HG03045 (cell line): ENCODE results near the gene HS3ST6.
"Not testable (repeated sequence)": the region's sequence is repeated elsewhere in the genome, so short reads cannot be mapped to it uniquely, and the experiment has no call there.

Source experiments
- ATAC-seq: cut with Tn5 transposase; IDR thresholded peaks from one replicate; pipeline ENCODE4 v1.9.1; 2021; ENCODE audit warnings: mild to moderate bottlenecking, moderate library complexity; ENCODE audit not compliant: unreplicated experiment

The HS3ST6 gene

GRCh38 chr16:1884155-1884760 is 34.0 kb downstream of the HS3ST6 start:
- ATAC-seq: no peak

- not testable (repeated sequence) for ATAC-seq
Measured at GRCh38 chr16:1881172-1881571, 37.0 kb downstream of the HS3ST6 start.

GRCh38 chr16:1879477-1879876 is 38.7 kb downstream of the HS3ST6 start:
- ATAC-seq: no peak

GRCh38 chr16:1878256-1878655 is 40.0 kb downstream of the HS3ST6 start:
- no peak for ATAC-seq

DNA sequence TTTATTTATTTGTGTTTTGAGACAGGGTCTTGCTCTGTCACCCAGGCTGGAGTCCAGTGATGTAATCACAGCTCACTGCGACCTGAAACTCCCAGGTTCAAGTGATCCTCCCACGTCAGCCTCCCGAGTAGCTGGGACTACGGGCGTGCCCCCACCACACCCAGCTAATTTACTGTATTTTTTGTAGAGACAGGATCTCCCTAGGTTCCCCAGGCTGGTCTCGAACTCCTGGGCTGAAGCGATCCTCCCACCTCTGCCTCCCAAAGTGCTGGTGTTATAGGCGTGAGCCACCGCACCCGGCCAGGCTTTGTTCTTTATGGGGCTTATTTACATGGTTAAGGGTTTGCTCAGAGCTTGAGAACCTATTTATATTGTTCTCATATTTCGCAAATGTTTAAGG is 40.4 kb downstream of the HS3ST6 start:
- ATAC-seq: no peak

GRCh38 chr16:1877089-1877488 is 41.1 kb downstream of the HS3ST6 start:
- no peak for ATAC-seq

DNA sequence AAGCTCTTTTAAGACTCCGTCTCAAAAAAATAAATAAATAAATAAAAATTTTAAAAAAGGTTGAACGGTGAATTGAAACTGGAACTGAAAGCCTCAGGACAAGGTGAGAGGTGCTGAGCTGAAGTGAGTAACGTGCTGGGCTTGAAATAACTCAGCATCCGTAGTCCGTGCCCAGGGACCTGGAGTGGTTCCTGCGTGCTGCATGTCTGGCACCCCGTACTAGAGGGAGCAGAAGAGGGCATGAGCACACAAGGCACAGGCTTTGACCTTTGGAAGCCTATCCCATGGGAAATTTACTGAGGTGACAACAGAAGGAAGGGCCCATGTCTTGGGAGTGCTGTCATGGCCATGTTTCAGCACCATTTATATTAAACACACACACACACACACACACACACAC is 41.7 kb downstream of the HS3ST6 start:
- ATAC-seq: no peak

- ATAC-seq: not testable (repeated sequence)
Measured at GRCh38 chr16:1876066-1876465, 42.1 kb downstream of the HS3ST6 start.

DNA sequence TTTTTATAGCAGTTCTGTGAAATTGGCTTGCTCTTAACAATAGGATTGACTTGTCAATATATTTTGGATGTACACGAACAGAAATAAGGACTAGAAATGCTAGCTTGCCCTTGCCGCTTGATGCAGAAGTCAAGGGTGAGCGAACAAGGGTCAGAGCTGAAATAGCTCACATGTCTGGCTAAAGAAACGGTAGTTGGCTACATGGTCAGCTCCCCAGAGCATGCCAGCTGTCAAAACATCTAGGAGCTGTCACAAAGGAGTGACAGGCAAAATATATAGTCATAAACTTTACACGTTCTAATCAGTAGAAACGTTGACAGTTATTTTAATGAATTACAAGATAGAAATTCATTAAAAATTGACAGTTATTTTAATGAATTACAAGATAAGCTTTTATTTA is 43.4 kb downstream of the HS3ST6 start:
- ATAC-seq: no peak

DNA sequence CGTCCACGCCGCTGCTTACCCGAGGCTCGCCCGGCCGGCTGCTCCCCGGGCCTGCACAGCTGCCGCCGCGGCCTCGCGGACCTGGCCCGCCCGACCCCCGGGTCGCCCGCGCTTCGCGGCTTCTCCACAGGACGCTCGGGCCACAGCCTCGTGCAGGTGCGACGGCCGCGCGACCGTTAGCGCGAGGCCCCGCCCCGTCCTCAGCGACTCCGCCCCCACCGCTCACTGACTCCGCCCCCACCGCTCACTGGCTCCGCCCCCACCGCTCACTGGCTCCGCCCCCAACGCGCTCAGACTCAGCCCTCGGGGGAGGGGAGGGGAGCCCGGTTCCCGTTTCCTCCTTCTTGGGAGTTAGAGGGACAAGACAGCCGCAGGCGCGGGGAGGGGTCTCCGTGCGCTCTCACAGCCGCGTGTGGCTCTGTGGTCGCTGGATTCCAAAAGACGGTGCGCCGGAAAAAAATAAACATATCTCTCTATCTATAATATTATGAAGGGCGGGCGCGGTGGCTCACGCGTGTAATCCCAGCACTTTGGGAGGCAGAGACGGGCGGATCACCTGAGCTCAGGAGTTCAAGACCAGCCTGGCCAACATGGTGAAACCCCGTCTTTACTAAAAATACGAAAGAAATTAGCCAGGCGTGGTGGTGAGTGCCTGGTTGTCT is 46.1 kb downstream of the HS3ST6 start, which contains the start of gene MEIOB:
MEIOB (minus strand) TSS at position 191 of the 662 bp plus-strand sequence. CDS start 3,989 bp downstream, outside the sequence.
- ATAC-seq: no peak

DNA sequence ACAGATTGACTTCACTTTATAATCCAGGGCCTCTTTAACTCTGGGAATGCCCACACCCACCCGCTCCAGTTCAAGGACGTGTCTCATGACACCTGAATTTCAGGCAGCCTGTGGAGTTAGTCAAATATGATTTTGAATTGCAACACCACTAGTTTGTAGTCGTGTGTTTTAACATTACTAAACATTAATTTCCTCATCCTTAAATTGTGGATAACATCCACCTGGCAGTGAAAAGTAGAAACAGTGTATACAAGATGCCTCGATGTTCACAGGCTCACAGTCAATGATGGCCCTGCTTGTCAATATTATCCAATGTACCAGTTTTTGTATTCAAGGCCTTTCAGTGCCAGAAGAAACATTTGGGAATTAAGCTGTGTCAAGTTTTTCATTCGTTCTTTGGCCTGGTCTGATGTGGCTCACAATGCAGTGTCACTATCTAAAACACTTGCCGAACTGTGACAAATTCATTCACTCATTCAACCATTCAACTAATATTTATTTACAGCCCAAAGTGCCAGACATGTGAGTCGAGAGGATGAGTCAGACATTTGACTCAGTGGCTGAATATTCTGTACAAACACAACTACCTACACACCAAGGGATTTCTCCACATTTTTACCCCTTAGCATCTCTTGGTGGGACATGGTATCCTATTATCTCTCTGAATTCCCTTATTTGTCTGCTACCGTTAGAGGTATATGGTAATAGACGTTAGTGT is 47.7 kb downstream of the HS3ST6 start:
- no peak for ATAC-seq

DNA sequence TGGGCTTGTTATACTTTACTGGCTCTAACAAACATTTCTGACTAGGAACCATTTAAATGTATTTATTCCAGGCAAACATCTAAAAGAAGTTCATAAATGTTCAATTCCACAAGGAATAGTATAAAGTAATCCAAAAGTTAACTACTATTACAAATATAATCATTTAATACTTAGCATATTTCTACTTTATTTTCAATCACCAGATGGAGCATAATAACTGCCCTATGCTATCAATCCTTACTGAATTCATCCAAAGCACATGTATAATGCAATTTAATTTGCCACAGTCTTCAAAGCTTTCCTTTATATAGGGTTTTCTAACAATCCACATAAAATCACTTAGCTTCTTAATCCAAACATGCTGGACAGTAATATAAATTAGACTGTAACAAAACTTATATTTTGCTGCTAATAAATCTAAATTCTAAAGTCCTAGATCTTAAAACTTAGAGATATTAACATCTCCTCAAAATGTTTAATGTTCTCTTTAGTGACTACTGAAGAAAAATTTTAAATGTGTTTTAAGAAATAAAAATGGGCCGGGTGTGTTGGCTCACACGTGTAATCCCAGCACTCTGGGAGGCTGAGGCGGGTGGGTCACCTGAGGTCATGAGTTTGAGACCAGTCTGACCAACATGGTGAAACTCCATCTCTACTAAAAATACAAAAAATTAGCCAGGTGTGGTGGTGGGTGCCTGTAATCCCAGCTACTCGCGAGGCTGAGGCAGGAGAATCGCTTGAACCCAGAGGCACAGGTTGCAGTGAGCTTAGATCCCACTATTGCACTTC is 52.1 kb downstream of the HS3ST6 start:
- ATAC-seq: no peak

DNA sequence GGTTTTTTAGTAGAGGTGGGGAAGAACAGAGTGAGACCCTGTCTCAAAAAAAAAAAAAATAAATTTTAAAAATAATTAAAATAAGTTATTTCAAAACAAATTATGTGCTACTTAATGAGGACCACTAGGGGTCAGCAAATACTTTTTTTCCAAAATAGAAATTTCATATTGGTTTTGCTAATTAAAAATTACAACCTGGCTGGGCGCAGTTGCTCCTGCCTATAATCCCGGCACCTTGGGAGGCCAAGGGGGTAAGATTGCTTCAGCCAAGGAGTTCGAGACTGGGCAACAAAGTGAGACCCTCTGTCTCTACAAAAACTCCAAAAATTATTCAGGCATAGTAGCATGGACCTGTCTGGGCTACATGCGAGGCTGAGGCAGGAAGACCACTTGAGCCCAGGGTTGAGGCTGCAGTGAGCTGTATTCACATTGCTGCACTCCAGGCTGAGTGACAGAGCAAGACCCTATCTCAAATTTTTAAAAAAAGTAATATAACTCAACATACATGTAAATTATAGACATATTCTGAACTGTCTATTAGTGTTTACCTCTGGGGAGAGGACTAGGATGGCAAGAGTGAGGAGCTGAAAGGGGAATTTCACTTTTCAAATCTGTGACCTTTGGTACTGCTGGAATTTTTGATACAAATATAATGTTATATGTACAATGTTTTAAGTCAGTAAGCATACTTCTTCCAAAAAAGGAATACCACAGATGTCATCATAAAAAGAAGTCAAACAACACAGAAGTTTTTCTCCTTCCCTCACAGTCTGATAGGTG is 54.3 kb downstream of the HS3ST6 start:
- ATAC-seq: no peak

DNA sequence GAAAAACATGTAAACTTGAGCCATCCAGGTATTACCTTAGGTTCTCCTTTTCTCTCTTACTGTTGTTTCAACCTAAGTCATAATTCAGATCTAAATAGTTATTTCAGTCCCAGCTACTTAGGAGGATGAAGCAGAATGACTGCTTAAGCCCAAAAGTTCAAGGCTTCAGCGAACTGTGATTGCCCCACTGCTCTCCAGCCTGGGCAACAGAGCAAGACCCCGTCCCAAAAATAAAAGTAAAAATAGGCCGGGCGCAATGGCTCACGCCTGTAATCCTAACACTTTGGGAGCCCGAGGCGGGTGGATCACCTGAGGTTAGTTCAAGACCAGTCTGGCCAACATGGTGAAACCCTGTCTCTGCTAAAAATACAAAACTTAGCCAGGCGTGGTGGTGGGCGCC is 55.8 kb downstream of the HS3ST6 start:
- no peak for ATAC-seq

DNA sequence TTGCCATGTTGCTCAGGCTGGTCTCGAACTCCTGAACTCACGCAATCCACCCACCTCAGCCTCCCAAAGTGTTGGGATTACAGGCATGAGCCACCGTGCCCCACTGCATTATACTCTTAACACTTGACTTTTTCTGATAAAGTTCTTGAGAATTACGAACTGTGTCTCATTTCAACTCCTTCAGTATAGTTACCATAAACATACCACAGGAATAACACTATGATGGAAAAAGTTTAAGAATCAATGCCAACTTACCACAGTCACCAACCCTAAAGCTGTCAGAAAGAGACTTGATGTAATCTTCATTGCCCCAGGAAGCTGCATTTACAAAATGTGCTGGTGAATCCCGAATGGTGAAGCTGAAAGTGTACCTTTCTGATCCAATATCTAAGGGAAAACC is 56.5 kb downstream of the HS3ST6 start:
- ATAC-seq: no peak
